ENCODE measurements around the gene BAIAP2.

Gene BAIAP2

DNA sequence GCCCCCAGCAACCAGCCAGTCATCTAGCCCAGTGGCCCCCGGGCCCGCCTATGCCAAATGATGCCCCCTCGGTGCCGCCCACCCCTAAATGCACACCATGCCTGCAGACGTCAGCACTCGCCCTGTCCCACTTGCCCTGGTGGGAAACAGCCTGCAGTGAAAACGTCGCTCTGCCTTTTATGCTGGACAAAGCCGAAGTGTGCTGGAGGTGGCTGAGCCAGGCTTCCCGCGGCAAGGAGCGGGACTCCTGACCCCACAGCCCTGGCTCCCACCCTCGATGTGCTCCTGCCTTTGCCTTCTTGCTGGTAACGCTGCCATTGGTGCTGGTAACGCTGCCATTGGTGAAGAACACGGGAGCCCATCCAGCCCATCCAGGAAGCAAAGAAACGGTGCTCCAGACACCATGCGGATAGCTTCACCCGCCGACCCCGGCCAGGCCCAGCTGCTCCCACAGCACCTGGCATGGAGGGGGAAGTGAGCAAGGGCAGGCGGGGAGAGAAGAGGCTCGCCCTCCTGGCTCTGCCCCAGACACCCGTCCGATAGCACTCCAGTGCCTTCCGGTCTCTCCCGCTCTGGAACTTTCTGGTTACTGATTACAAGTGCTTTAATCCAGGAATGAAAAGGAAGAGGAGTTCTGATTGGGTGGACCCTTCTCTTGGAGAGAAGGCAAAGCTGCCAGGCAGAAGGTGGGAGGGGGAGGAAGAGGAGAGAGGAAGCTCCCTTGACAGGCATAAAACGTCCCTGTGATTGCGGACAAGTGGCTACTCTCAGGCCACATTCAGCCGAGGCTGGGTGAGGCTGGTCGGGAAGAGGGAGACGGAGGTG is 4.0 kb upstream of the BAIAP2 start (continued):
- TF ChIP-seq TSHZ2 (CRISPR knock-in tag; IDR thresholded peaks at IDR 0.05): no peak
- TF ChIP-seq POU6F1 (CRISPR knock-in tag; IDR thresholded peaks at IDR 0.05; ENCODE audit: borderline replicate concordance, low read depth): no peak

DNA sequence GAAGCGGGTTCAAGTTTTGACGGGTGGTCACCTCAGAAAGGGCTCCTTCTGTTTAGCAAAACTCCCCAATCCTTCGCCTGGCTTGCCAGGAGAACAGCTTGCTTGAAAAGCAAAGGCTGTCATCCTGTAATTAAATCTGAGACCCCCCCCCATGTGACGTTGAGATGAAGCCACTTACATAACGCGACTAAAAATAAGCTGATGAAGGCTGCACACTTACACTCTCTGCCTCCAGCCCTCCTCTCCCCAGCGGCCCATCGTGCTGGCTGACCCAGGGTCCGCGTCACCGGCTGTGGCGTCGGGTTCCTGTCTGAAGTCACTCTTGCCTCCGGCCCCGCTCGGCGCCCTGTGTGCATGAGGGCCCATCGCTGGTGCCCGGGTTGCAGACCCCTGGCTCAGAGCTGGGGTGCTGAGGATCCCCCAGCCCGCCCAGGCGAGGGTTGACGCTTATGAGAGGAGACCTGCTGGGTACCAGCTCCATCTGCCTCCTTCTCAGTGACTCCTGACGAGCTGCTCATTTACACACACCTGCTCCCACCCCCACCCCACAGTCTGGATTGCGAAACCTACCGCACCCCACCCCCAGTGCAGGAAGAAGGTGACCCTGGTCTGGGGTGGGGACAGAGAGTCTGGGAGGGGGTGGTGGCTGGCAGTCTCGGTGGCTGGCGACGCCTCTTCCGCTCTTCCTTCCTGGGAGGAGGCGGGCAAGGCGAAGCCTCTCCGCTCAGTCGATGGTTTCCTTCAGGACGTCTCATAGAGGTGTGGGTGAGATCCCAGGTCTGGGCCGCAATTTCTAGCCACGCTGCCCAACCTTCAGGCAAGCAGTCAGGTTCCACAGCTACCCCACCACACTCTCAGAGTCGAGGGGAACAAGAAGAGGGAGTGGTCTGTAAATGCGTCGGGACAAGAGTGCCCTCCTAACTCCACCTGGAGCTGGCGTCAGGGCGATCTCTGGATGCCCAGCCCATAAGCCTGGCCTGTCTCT is 3.1 kb upstream of the BAIAP2 start:
- TF ChIP-seq ZFP30 (CRISPR knock-in tag; IDR thresholded peaks at IDR 0.05) (no peak), ZC3H10 (CRISPR knock-in tag; IDR thresholded peaks at IDR 0.05) (no peak), BACH2 (CRISPR knock-in tag; IDR thresholded peaks at IDR 0.05; ENCODE audit: borderline replicate concordance) (no peak), TOX (CRISPR knock-in tag; IDR thresholded peaks at IDR 0.05; ENCODE audit: borderline replicate concordance) (no peak), CSRNP3 (CRISPR knock-in tag; IDR thresholded peaks at IDR 0.05) (no peak), OSR1 (CRISPR knock-in tag; IDR thresholded peaks at IDR 0.05) (no peak), CSDC2 (CRISPR knock-in tag; IDR thresholded peaks at IDR 0.05) (no peak), CREB5 (CRISPR knock-in tag; IDR thresholded peaks at IDR 0.05; ENCODE audit: low read depth) (no peak), ZFP3 (CRISPR knock-in tag; IDR thresholded peaks at IDR 0.05) (no peak), TCF4 (CRISPR knock-in tag; IDR thresholded peaks at IDR 0.05; ENCODE audit: borderline replicate concordance) (no peak)
- no peak for ATAC-seq

GRCh38 chr17:81032641-81033480 is 2.1 kb upstream of the BAIAP2 start:
- no peak for ATAC-seq
- TF ChIP-seq TSHZ2 (CRISPR knock-in tag; IDR thresholded peaks at IDR 0.05): no peak
- TF ChIP-seq RARB (CRISPR knock-in tag; IDR thresholded peaks at IDR 0.05): no peak
- no peak for TF ChIP-seq GLIS3 (CRISPR knock-in tag; IDR thresholded peaks at IDR 0.05)
